Measurements from ENCODE around the gene NDUFAF8.
A peak's percentile ranks its signal among the peaks of the same experiment; 100 is the strongest.

GRCh38 chr17:81222906-81223761 lies 16.0 kb upstream of the NDUFAF8 start, which contains the start of gene CEP131:
- no peak for TF ChIP-seq CTCF (IDR thresholded peaks at IDR 0.05)
- TF ChIP-seq POLR2A (IDR thresholded peaks at IDR 0.05): peak in 1 of 4 donors; percentile 18

Data from esophagus squamous epithelium (tissue), 4 donors.